ENCODE data around the gene BAZ1A. TPM values are rescaled to one million over a fixed set of nuclear protein-coding genes. Genes with fewer than 3 reads are reported as not detected.

Gene BAZ1A
- total RNA-seq, 1 experiment from 2014 or later, result 17.8 TPM

DNA sequence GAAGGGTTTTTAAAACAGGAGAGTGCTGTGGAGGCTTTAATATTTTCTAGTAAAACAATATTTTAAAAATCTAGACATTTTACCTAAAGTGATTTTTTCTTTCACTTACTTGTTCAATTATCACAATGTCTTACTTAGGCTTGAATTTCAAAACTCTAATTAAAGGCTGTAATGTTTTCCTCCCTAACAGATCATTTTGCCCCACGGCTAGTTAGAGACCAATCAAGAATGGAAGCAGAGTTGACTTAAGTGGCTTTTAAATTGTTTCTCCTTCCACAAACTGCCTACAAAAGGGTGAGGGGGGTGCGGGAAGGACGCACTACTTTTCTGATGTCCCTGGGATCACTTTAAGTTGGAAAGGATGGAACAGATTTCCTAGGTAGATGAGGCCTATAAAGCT is 151.3 kb downstream of the BAZ1A start:
- Histone ChIP-seq H3K4me1 (ENCODE audit: insufficient read depth, low read length) (no peaks in the 10 kb centered on the region), H3K27me3 (ENCODE audit: insufficient read depth, low read length) (no peaks in the 10 kb centered on the region), H3T11ph (ENCODE audit: low read length) (no peak overlapping the region), H3K4ac (ENCODE audit: low read depth, low read length) (no peak overlapping the region), H3K4me2 (ENCODE audit: insufficient read depth, insufficient read length, low read length) (no peak overlapping the region), H4K8ac (replicated peaks; ENCODE audit: insufficient read length, low read depth, low read length) (no peak overlapping the region), H3K23me2 (ENCODE audit: insufficient read length, low read depth, low read length, poor library complexity, severe bottlenecking) (no peaks in the 10 kb centered on the region), H3K27ac (ENCODE audit: insufficient read length, low read depth, low read length) (no peak overlapping the region), H3K14ac (ENCODE audit: insufficient read depth, low read length) (no peak overlapping the region), H2BK12ac (ENCODE audit: insufficient read length, low read depth, low read length) (no peak overlapping the region), H2AFZ (ENCODE audit: low read length) (no peak overlapping the region), H3K79me1 (ENCODE audit: insufficient read depth, low read depth, low read length, poor library complexity, severe bottlenecking) (no peaks in the 10 kb centered on the region), H2BK20ac (ENCODE audit: low read depth, low read length, poor library complexity, severe bottlenecking) (no peak overlapping the region), H2BK120ac (ENCODE audit: low read depth, low read length, poor library complexity, severe bottlenecking) (no peak overlapping the region), H3K79me2 (ENCODE audit: insufficient read depth, low read length) (no peaks in the 10 kb centered on the region), H3K9ac (ENCODE audit: extremely low read depth, insufficient read length, low read length) (no peak overlapping the region), H3K9me3 (ENCODE audit: control insufficient read depth, low read depth, low read length) (no peaks in the 10 kb centered on the region), H2AK5ac (ENCODE audit: insufficient read length, low read length) (no peak overlapping the region), H3K18ac (ENCODE audit: insufficient read length, low read depth, low read length) (no peak overlapping the region), H3K23ac (ENCODE audit: insufficient read length, low read depth, low read length) (no peak overlapping the region), H4K20me1 (ENCODE audit: control insufficient read depth, insufficient read depth, insufficient read length) (no peaks in the 10 kb centered on the region), H4K5ac (ENCODE audit: insufficient read length, low read depth, low read length) (no peak overlapping the region), H3K56ac (ENCODE audit: insufficient read length, low read depth, low read length) (no peak overlapping the region), H4K91ac (ENCODE audit: insufficient read length, low read depth, low read length) (no peak overlapping the region), H2BK5ac (ENCODE audit: insufficient read length, low read length) (no peak overlapping the region), H2BK15ac (ENCODE audit: low read depth, low read length) (no peak overlapping the region)
- H3K27ac Mint-ChIP-seq, result no peak overlapping the region; a peak in 1 of 7 replicates
- H3K4me3 Mint-ChIP-seq, result no peak overlapping the region
- peaks cover 7% of the 10 kb centered on the region in 2 experiments for H3K4me1 Mint-ChIP-seq
- no CpG with 5 or more reads among the region's 3 CpGs for WGBS (ENCODE audit: extremely low coverage, insufficient read length, low lambda C conversion rate)
- no peaks in the 10 kb centered on the region for H3K36me3 Mint-ChIP-seq (ENCODE audit: insufficient read depth in 1 of 3, low read depth in 3 of 3)
- no peaks in the 10 kb centered on the region for H3K27me3 Mint-ChIP-seq (ENCODE audit: low read depth)
- no peaks in the 10 kb centered on the region for H3K9me3 Mint-ChIP-seq
- TF ChIP-seq, protein P1, sequence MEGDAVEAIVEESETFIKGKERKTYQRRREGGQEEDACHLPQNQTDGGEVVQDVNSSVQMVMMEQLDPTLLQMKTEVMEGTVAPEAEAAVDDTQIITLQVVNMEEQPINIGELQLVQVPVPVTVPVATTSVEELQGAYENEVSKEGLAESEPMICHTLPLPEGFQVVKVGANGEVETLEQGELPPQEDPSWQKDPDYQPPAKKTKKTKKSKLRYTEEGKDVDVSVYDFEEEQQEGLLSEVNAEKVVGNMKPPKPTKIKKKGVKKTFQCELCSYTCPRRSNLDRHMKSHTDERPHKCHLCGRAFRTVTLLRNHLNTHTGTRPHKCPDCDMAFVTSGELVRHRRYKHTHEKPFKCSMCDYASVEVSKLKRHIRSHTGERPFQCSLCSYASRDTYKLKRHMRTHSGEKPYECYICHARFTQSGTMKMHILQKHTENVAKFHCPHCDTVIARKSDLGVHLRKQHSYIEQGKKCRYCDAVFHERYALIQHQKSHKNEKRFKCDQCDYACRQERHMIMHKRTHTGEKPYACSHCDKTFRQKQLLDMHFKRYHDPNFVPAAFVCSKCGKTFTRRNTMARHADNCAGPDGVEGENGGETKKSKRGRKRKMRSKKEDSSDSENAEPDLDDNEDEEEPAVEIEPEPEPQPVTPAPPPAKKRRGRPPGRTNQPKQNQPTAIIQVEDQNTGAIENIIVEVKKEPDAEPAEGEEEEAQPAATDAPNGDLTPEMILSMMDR (conservative IDR thresholded peaks at IDR 0.05), result no peak
- no peak for DNase-seq
